GM18498 (cell line): ENCODE measurements around the gene ZNF143.

Experiments used
- ATAC-seq: cut with Tn5 transposase; IDR thresholded peaks from one replicate; pipeline ENCODE4 v1.9.1; 2021; ENCODE audit warnings: mild to moderate bottlenecking, moderate library complexity; ENCODE audit not compliant: unreplicated experiment

The ZNF143 gene

GRCh38 chr11:9573775-9574621 lies 113.2 kb downstream of the ZNF143 start:
- peak; percentile 9 for ATAC-seq

GRCh38 chr11:9574622-9575259 lies 113.9 kb downstream of the ZNF143 start:
- ATAC-seq: no peak

DNA sequence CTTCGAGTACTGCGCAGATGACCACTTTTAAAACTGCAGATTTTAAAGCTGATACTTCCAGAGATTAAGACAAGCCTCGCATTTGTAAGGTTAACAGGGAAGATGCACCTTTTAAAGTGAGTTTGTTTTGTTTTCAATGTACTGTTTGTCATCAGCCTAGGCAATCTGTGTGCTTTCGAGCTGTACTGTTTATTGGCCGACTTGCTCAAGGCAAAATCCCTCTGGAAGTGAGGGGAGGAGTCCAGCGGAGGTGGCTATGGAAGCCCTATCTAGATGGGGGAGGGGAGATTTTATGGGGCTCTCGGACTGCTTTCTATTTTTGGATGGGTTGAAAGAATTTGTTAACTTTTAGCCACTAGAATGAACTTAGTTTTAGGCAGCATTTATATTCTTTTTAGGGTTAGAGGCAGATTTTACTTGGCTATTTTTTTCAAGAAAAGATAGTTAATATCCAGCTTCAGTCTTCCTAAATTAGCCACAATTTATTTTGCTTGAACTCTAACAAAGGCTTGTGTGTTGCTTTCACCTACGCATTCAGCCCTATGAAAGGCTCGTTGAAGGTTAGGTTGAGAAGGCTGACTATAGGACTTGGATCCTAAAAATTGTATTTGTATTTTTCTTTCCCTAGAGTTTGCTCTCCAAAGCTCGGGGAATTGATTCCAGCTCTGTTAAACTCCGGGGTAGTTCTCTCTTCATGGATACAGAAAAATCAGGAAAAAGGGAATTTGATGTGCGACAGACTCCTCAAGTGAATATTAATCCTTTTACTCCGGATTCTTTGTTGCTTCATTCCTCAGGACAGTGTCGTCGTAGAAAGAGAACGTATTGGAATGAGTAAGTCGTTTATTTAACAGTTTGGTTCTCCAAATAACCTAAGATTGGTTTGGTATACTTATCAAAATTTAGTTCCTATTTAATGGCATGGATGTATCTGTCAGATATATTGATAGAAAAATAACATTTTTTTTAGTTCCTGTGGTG lies 114.7 kb downstream of the ZNF143 start:
- ATAC-seq: no peak

DNA sequence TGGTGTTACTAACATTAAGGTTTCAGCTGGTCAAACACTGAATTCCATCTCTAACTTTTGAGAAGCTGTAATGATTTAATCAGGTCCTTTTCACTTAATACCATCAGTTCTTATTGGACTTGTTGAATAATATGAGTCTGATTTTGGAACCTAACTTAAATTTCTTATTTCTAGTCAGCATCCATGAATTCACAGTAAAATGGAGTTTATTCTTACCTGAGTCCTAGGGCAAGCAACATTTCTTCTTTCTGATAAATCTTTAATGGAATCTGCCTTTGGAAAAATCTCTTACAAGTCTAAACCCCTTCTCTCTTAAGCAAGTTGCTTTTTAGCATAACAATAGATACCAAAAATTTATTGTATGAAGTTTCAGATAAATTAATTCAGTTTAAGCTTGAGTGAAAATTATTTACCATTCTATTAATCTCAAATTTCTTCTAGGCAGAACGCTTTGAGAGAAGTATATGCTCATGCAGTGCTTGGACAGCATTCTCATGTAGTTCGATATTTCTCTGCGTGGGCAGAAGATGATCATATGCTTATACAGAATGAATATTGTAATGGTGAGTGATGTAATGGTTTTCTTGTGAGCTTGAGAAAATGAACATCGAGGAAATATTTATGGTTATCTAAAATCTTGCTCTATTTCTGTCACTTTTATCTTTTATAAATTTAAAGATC lies 116.0 kb downstream of the ZNF143 start:
- no peak for ATAC-seq

GRCh38 chr11:9577556-9577955 lies 116.7 kb downstream of the ZNF143 start:
- no peak for ATAC-seq
